Peyer's patch (tissue), 4 donors: Measurements from ENCODE around the gene NDUFV3.

Experiments used
- CTCF ChIP-seq, 6 experiments: fragments of 450-650 bp in 4 of 6; fragments of 200-600 bp in 2 of 6; sonication (generic) in 1 of 6; IDR thresholded peaks; one replicate each; pipeline ENCODE4 v1.5.1; 2017 to 2019; ENCODE audit warnings: antibody characterized with exemption in 6 of 6, mild to moderate bottlenecking in 3 of 6, moderate library complexity in 1 of 6
- POLR2A ChIP-seq, 2 donors: fragments of 450-650 bp; IDR thresholded peaks; one replicate each; pipeline ENCODE4 v1.5.1; 2017; ENCODE audit warnings: antibody characterized with exemption in 2 of 2, mild to moderate bottlenecking in 2 of 2, moderate library complexity in 2 of 2

GRCh38 chr21:42861311-42861847, 31.7 kb upstream of the NDUFV3 start:
- TF ChIP-seq CTCF (IDR thresholded peaks at IDR 0.05), result no peak
- TF ChIP-seq POLR2A (IDR thresholded peaks at IDR 0.05), result no peak
